AG10803 (cell line): ENCODE measurements around the gene TSPAN4.

Source experiments
- DNase-seq: peaks from one replicate; pipeline ENCODE4 v3.0.0; 2010; ENCODE audit warnings: low read depth
- H3K4me3 ChIP-seq: 2 replicates; pipeline ENCODE4 v1.5.1; 2011; ENCODE audit warnings: mild to moderate bottlenecking, low read length, control low read depth
- TF ChIP-seq, protein P1 (sequence below): conservative IDR thresholded peaks from 2 replicates; pipeline ENCODE4 v1.5.1; 2011; ENCODE audit warnings: mild to moderate bottlenecking, low read length, control low read depth, inconsistent platforms

The TSPAN4 gene

GRCh38 chr11:910044-910588 is 67.5 kb downstream of the TSPAN4 start:
- H3K4me3 ChIP-seq = peak overlapping the region; percentile 76
- TF ChIP-seq, protein P1, sequence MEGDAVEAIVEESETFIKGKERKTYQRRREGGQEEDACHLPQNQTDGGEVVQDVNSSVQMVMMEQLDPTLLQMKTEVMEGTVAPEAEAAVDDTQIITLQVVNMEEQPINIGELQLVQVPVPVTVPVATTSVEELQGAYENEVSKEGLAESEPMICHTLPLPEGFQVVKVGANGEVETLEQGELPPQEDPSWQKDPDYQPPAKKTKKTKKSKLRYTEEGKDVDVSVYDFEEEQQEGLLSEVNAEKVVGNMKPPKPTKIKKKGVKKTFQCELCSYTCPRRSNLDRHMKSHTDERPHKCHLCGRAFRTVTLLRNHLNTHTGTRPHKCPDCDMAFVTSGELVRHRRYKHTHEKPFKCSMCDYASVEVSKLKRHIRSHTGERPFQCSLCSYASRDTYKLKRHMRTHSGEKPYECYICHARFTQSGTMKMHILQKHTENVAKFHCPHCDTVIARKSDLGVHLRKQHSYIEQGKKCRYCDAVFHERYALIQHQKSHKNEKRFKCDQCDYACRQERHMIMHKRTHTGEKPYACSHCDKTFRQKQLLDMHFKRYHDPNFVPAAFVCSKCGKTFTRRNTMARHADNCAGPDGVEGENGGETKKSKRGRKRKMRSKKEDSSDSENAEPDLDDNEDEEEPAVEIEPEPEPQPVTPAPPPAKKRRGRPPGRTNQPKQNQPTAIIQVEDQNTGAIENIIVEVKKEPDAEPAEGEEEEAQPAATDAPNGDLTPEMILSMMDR = no peak

DNA sequence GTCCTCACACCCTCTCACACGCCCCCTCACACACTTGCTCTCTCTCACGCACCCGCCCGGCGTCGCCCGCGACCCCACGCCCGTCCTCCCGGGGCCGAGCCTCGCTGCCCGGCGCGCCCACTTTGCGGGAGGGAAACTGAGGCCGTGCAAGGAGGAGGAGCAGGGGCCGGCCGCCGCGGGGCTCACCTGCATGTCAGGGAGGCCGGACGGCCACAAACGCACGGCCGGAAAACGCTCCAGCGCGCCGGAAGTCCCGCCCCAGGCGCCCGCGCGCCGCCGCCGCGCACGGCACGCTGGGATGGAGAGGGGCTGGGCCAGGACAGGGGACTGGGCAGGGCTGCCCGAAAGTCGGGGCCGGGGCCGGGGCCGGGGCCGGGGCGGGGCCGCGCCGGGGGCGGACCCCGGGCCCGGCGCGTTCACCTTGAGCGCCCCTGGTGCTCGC is 68.0 kb downstream of the TSPAN4 start, which contains the start of gene CHID1:
TSS of gene CHID1 (minus strand) at position 222 of the 442 bp plus-strand sequence. CDS start 5,994 bp downstream, outside the sequence.
- TF ChIP-seq, protein P1 = no peak
- DNase-seq = peak; percentile 73

More at GRCh38 chr11:910044-910588, 67.5 kb downstream of the TSPAN4 start:
- DNase-seq = no peak

GRCh38 chr11:911031-911889 is 68.6 kb downstream of the TSPAN4 start:
- peak overlapping the region; percentile 67 for H3K4me3 ChIP-seq
- peak; percentile 53 for DNase-seq
- TF ChIP-seq, protein P1 = no peak

More for the DNA sequence above, 68.0 kb downstream of the TSPAN4 start, which contains the start of gene CHID1:
- peak within 1 kb of the TSS; percentile 76 for H3K4me3 ChIP-seq

- TF ChIP-seq, protein P1 = no peak
- H3K4me3 ChIP-seq = peak overlapping the region; percentile 67
- no peak for DNase-seq
These were observed 69.2 kb downstream of the TSPAN4 start for GRCh38 chr11:911890-912219.

GRCh38 chr11:912266-912665 is 69.6 kb downstream of the TSPAN4 start:
- TF ChIP-seq, protein P1 = no peak
- H3K4me3 ChIP-seq = no peak overlapping the region
- no peak for DNase-seq

GRCh38 chr11:913043-913442 is 70.4 kb downstream of the TSPAN4 start:
- TF ChIP-seq, protein P1 = no peak
- no peak for DNase-seq
- H3K4me3 ChIP-seq = no peak overlapping the region
